Neural cell (in vitro differentiated cells): Measurements from ENCODE around the gene SLC2A1. TPM values are rescaled to one million over a fixed set of nuclear protein-coding genes. Genes with fewer than 3 reads are reported as not detected.

Experiments
- H2AFZ ChIP-seq: fragments of 200-600, 300-800 bp; sonication (generic), shearing (Covaris generic); 2 replicates; pipeline ENCODE4 v1.6.0; 2014; ENCODE audit warnings: low read depth, mild to moderate bottlenecking, antibody characterized with exemption, low read length, moderate library complexity
- H3F3A ChIP-seq: fragments of 200-600 bp; shearing (Covaris generic); 2 replicates; pipeline ENCODE4 v1.6.1; 2016; ENCODE audit warnings: mild to moderate bottlenecking, moderate library complexity, mixed read lengths, antibody characterized with exemption, low read length; ENCODE audit not compliant: insufficient read depth, poor library complexity, severe bottlenecking
- H3K27ac ChIP-seq: fragments of 200-600, 300-800 bp; sonication (generic), shearing (Covaris generic); 2 replicates; pipeline ENCODE4 v1.5.1; 2014; ENCODE audit warnings: mild to moderate bottlenecking, low read length, moderate library complexity
- H3K27me3 ChIP-seq: fragments of 300-800, 200-600 bp; sonication (generic), shearing (Covaris generic); 2 replicates; pipeline ENCODE4 v1.6.0; 2014; ENCODE audit warnings: mild to moderate bottlenecking, low read depth, low read length, moderate library complexity; ENCODE audit not compliant: insufficient read depth
- H3K36me3 ChIP-seq: fragments of 300-800, 200-600 bp; sonication (generic), shearing (Covaris generic); 2 replicates; pipeline ENCODE4 v1.5.1; 2014; ENCODE audit warnings: mild to moderate bottlenecking, antibody characterized with exemption, low read length, moderate library complexity; ENCODE audit not compliant: insufficient read depth
- H3K4me2 ChIP-seq: fragments of 300-800, 200-600 bp; sonication (generic), shearing (Covaris generic); 2 replicates; pipeline ENCODE4 v1.6.0; 2014; ENCODE audit warnings: mild to moderate bottlenecking, low read length
- H3K4me3 ChIP-seq: fragments of 300-800, 200-600 bp; sonication (generic), shearing (Covaris generic); 2 replicates; pipeline ENCODE4 v1.5.1; 2014; ENCODE audit warnings: mild to moderate bottlenecking, low read length, moderate library complexity
- H3K79me2 ChIP-seq: fragments of 200-600 bp; shearing (Covaris generic); replicated peaks from 2 replicates; pipeline ENCODE4 v1.6.0; 2014; ENCODE audit warnings: mild to moderate bottlenecking, low read length, moderate library complexity; ENCODE audit not compliant: insufficient read depth
- H3K9ac ChIP-seq: fragments of 300-800, 200-600 bp; sonication (generic), shearing (Covaris generic); 2 replicates; pipeline ENCODE4 v1.6.1; 2016; ENCODE audit warnings: mild to moderate bottlenecking, low read length, mixed read lengths
- H3K9me2 ChIP-seq: fragments of 200-600 bp; shearing (Covaris generic); 2 replicates; pipeline ENCODE4 v1.6.1; 2016; ENCODE audit warnings: mild to moderate bottlenecking, low read length, mixed read lengths; ENCODE audit not compliant: insufficient read depth
- H3K9me3 ChIP-seq: fragments of 200-600, 300-800 bp; sonication (generic), shearing (Covaris generic); 2 replicates; pipeline ENCODE4 v1.6.1; 2016; ENCODE audit warnings: mild to moderate bottlenecking, mixed run types, low read length, moderate library complexity, mixed read lengths
- H4K20me1 ChIP-seq: fragments of 200-600 bp; shearing (Covaris generic); 2 replicates; pipeline ENCODE4 v1.6.1; 2016; ENCODE audit warnings: mild to moderate bottlenecking, mixed run types; ENCODE audit not compliant: insufficient read depth
- EP300 ChIP-seq: fragments of 450-650 bp; conservative IDR thresholded peaks from 2 replicates; pipeline ENCODE4 v1.6.1; 2014; ENCODE audit warnings: antibody characterized with exemption, mild to moderate bottlenecking, moderate library complexity; ENCODE audit not compliant: poor library complexity, severe bottlenecking
- EZH2 ChIP-seq: fragments of 200-600, 300-800 bp; shearing (Covaris generic), sonication (generic); IDR thresholded peaks from 2 replicates; pipeline ENCODE4 v1.6.1; 2014; ENCODE audit warnings: antibody characterized with exemption, low read length, borderline replicate concordance, mild to moderate bottlenecking; ENCODE audit not compliant: insufficient read depth, poor library complexity, severe bottlenecking
- MXI1 ChIP-seq: fragments of 450-650 bp; conservative IDR thresholded peaks from 2 replicates; pipeline ENCODE4 v1.6.1; 2014; ENCODE audit warnings: antibody characterized with exemption, mild to moderate bottlenecking; ENCODE audit not compliant: poor library complexity, severe bottlenecking
- POLR2AphosphoS5 ChIP-seq: IDR thresholded peaks from 2 replicates; pipeline ENCODE4 v1.6.1; 2012
- RAD21 ChIP-seq: fragments of 450-650 bp; conservative IDR thresholded peaks from 2 replicates; pipeline ENCODE4 v1.6.1; 2014; ENCODE audit warnings: antibody characterized with exemption, mild to moderate bottlenecking, moderate library complexity
- SMC3 ChIP-seq: fragments of 450-650 bp; conservative IDR thresholded peaks from 2 replicates; pipeline ENCODE4 v1.6.1; 2014; ENCODE audit warnings: antibody characterized with exemption, mild to moderate bottlenecking, moderate library complexity; ENCODE audit not compliant: poor library complexity
- TAF1 ChIP-seq: IDR thresholded peaks from 2 replicates; pipeline ENCODE4 v1.6.1; 2012; ENCODE audit warnings: low read depth
- polyA plus RNA-seq: library from polyadenylated mRNA; depleted of rRNA; stranded (reverse); fragments of >200 nt; gene quantifications from 2 replicates; pipeline ENCODE4 v1.2.3, GENCODE V29; 2014
- TF ChIP-seq, protein P1 (sequence below): fragments of 450-650 bp; IDR thresholded peaks from 2 replicates; pipeline ENCODE4 v1.5.1; 2014; ENCODE audit warnings: antibody characterized with exemption, mild to moderate bottlenecking, moderate library complexity; ENCODE audit not compliant: poor library complexity, severe bottlenecking
- TF ChIP-seq, protein P2 (sequence below): IDR thresholded peaks from 2 replicates; pipeline ENCODE4 v1.6.1; 2012; ENCODE audit warnings: borderline replicate concordance

The SLC2A1 gene
- polyA plus RNA-seq, 1 donor from 2014 or later = 39.4 TPM

DNA sequence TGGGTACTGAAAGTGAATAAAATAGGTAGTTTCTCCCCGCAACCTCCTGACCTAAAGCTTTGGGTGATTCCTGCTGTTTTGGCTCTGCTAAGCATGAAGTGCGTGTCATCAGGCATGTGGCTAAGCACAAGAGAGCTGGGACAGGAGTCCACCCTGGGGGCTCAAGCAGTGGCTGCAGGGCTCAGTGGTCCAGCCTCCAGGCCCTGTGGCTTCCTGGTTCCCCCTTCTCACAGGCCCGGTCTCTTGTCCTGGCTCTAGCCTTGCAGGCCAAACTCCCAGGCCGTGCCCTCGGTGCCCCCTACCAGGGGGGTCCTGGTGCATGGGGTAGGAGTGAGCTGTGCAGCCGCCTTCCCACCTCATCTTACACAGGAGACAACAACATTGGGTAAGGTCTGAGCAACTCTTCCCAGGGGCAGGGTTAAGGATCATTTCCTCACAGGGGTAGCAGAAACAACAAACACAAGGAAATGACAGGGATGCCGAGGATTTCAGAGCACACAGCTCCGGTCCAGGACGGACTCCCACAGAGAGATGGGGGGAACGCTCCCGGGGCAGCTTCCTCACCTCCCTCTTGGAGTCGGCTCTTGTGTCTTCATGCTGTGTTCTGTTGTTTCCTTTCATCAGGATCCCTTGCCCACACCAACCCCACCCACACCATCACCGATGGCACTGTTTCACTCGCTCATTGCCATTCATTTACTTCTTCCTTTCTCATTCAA, 19.8 kb upstream of the SLC2A1 start:
- Histone ChIP-seq H3K4me2 (no peak overlapping the region), H3K27ac (no peak overlapping the region), H3K9me2 (no peaks in the 10 kb centered on the region)

DNA sequence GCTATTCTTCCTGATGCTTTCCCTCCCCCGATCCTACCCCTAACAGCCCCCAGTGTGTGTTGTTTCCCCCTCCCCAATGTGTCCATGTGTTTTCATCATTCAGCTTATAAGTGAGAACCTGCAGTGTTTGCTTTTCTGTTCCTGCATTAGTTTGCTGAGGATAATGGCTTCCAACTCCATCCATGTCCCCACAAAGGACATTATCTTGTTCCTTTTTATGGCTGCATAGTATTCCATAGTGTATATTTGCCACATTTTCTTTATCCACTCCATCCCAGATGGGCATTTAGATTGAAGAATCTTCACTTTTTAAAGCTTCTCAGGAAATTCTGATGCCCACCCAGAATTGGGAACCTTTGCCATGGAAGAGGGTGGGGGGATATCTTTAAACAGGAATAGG, 19.0 kb upstream of the SLC2A1 start:
- Histone ChIP-seq H3K9me3 (no peaks in the 10 kb centered on the region), H3K4me2 (no peak overlapping the region), H4K20me1 (no peaks in the 10 kb centered on the region), H3K27ac (no peak overlapping the region), H3F3A (no peaks in the 10 kb centered on the region), H3K27me3 (no peaks in the 10 kb centered on the region), H3K79me2 (no peaks in the 10 kb centered on the region), H3K36me3 (no peaks in the 10 kb centered on the region), H3K4me3 (no peak overlapping the region), H3K9me2 (no peaks in the 10 kb centered on the region), H3K9ac (no peak overlapping the region), H2AFZ (no peak overlapping the region)
- TF ChIP-seq SMC3 (no peak), TAF1 (no peak), MXI1 (no peak), EZH2 (no peak), RAD21 (no peak), POLR2AphosphoS5 (no peak), EP300 (no peak)
- TF ChIP-seq, protein P1, sequence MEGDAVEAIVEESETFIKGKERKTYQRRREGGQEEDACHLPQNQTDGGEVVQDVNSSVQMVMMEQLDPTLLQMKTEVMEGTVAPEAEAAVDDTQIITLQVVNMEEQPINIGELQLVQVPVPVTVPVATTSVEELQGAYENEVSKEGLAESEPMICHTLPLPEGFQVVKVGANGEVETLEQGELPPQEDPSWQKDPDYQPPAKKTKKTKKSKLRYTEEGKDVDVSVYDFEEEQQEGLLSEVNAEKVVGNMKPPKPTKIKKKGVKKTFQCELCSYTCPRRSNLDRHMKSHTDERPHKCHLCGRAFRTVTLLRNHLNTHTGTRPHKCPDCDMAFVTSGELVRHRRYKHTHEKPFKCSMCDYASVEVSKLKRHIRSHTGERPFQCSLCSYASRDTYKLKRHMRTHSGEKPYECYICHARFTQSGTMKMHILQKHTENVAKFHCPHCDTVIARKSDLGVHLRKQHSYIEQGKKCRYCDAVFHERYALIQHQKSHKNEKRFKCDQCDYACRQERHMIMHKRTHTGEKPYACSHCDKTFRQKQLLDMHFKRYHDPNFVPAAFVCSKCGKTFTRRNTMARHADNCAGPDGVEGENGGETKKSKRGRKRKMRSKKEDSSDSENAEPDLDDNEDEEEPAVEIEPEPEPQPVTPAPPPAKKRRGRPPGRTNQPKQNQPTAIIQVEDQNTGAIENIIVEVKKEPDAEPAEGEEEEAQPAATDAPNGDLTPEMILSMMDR = no peak
- TF ChIP-seq, protein P2, sequence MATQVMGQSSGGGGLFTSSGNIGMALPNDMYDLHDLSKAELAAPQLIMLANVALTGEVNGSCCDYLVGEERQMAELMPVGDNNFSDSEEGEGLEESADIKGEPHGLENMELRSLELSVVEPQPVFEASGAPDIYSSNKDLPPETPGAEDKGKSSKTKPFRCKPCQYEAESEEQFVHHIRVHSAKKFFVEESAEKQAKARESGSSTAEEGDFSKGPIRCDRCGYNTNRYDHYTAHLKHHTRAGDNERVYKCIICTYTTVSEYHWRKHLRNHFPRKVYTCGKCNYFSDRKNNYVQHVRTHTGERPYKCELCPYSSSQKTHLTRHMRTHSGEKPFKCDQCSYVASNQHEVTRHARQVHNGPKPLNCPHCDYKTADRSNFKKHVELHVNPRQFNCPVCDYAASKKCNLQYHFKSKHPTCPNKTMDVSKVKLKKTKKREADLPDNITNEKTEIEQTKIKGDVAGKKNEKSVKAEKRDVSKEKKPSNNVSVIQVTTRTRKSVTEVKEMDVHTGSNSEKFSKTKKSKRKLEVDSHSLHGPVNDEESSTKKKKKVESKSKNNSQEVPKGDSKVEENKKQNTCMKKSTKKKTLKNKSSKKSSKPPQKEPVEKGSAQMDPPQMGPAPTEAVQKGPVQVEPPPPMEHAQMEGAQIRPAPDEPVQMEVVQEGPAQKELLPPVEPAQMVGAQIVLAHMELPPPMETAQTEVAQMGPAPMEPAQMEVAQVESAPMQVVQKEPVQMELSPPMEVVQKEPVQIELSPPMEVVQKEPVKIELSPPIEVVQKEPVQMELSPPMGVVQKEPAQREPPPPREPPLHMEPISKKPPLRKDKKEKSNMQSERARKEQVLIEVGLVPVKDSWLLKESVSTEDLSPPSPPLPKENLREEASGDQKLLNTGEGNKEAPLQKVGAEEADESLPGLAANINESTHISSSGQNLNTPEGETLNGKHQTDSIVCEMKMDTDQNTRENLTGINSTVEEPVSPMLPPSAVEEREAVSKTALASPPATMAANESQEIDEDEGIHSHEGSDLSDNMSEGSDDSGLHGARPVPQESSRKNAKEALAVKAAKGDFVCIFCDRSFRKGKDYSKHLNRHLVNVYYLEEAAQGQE = no peak

More for the DNA sequence above, 19.8 kb upstream of the SLC2A1 start:
- Histone ChIP-seq H3K27me3 (no peaks in the 10 kb centered on the region), H3K9me3 (no peaks in the 10 kb centered on the region), H3K9ac (no peak overlapping the region), H3K36me3 (no peaks in the 10 kb centered on the region), H3K79me2 (no peaks in the 10 kb centered on the region), H2AFZ (no peak overlapping the region), H4K20me1 (no peaks in the 10 kb centered on the region), H3F3A (no peaks in the 10 kb centered on the region), H3K4me3 (no peak overlapping the region)
- TF ChIP-seq TAF1 = no peak
- TF ChIP-seq MXI1 = no peak
- TF ChIP-seq, protein P1 = no peak
- TF ChIP-seq EP300 = no peak
- TF ChIP-seq SMC3 = no peak
- no peak for TF ChIP-seq POLR2AphosphoS5
- no peak for TF ChIP-seq RAD21
- TF ChIP-seq EZH2 = no peak
- TF ChIP-seq, protein P2 = no peak
